SK-N-SH (cell line): Measurements from ENCODE around the gene CHFR. TPM values are rescaled to one million over a fixed set of nuclear protein-coding genes. Genes with fewer than 3 reads are reported as not detected.

Experiments used
- CTCF ChIA-PET: fragments of 300-600, 350-600 bp; formaldehyde crosslinking; extraction: SDS; loops from one replicate; lab custom pipeline; 2021; lab: Yijun Ruan, JAX
- POLR2A ChIA-PET: fragments of 350-600 bp; sonication (Branson Sonifier 250); formaldehyde crosslinking; extraction: SDS; loops from one replicate; lab custom pipeline; 2020; ENCODE audit warnings: antibody characterized with exemption, inconsistent platforms; lab: Yijun Ruan, JAX
- DNase-seq: peaks from one replicate; pipeline ENCODE4 v3.0.0; 2012
- H2AFZ ChIP-seq: fragments of 200-600 bp; sonication (generic); 2 replicates; pipeline ENCODE4 v1.8.1; 2016; ENCODE audit warnings: antibody characterized with exemption, mild to moderate bottlenecking, low read depth
- H3F3A ChIP-seq: fragments of 200-600 bp; sonication (generic); replicated peaks from 2 replicates; pipeline ENCODE3; 2016; ENCODE audit warnings: antibody characterized with exemption, mild to moderate bottlenecking; ENCODE audit not compliant: insufficient read depth
- H3K27ac ChIP-seq, 2 experiments: fragments of 200-500 bp in 1 of 2; fragments of 200-600 bp in 1 of 2; sonication (Bioruptor generic) in 1 of 2; sonication (generic), shearing (Covaris generic) in 1 of 2; 2 replicates each; pipeline versions ENCODE4 v1.5.1 to v1.6.1; 2014 to 2016; ENCODE audit warnings: low read depth in 2 of 2, inconsistent platforms in 1 of 2, low read length in 1 of 2, mild to moderate bottlenecking in 1 of 2, mixed read lengths in 1 of 2
- H3K27me3 ChIP-seq: fragments of 200-600 bp; sonication (generic), shearing (Covaris generic); 2 replicates; pipeline ENCODE4 v1.6.1; 2016; ENCODE audit warnings: mixed run types; ENCODE audit not compliant: insufficient read depth
- H3K36me3 ChIP-seq, 2 experiments: fragments of 200-500 bp in 1 of 2; fragments of 200-600 bp in 1 of 2; sonication (Bioruptor generic) in 1 of 2; sonication (generic) in 1 of 2; replicated peaks in 1 of 2; 2 replicates each; pipeline versions ENCODE3 to v1.5.1; 2014 to 2016; ENCODE audit warnings: low read length in 1 of 2, mild to moderate bottlenecking in 1 of 2; ENCODE audit not compliant: insufficient read depth in 2 of 2, control insufficient read depth in 1 of 2
- H3K4me1 ChIP-seq, 2 experiments: fragments of 200-500 bp in 1 of 2; fragments of 200-600 bp in 1 of 2; sonication (Bioruptor generic) in 1 of 2; sonication (generic), shearing (Covaris generic) in 1 of 2; 2 replicates each; pipeline versions ENCODE4 v1.5.1 to v1.6.1; 2014 to 2016; ENCODE audit warnings: low read depth in 1 of 2, low read length in 1 of 2, mixed run types in 1 of 2; ENCODE audit not compliant: insufficient read depth in 2 of 2, control insufficient read depth in 1 of 2
- H3K4me2 ChIP-seq: fragments of 200-600 bp; sonication (generic), shearing (Covaris generic); 2 replicates; pipeline ENCODE4 v1.6.1; 2017; ENCODE audit warnings: mixed run types
- H3K4me3 ChIP-seq, 2 experiments: fragments of 200-500 bp in 1 of 2; fragments of 200-600 bp in 1 of 2; sonication (Bioruptor generic) in 1 of 2; sonication (generic), shearing (Covaris generic) in 1 of 2; 2 replicates each; pipeline versions ENCODE4 v1.5.1 to v1.8.1; 2014 to 2016; ENCODE audit warnings: low read depth in 2 of 2, inconsistent platforms in 1 of 2, low read length in 1 of 2, mild to moderate bottlenecking in 1 of 2, mixed read lengths in 1 of 2, moderate library complexity in 1 of 2
- H3K79me2 ChIP-seq: fragments of 200-600 bp; sonication (generic); 2 replicates; pipeline ENCODE4 v1.8.1; 2017; ENCODE audit warnings: mild to moderate bottlenecking; ENCODE audit not compliant: insufficient read depth
- H3K9ac ChIP-seq: fragments of 200-600 bp; sonication (generic); 2 replicates; pipeline ENCODE4 v1.6.1; 2017; ENCODE audit warnings: mixed run types
- H3K9me2 ChIP-seq: fragments of 200-600 bp; sonication (generic); 2 replicates; pipeline ENCODE4 v1.6.1; 2017; ENCODE audit warnings: mixed run types
- H3K9me3 ChIP-seq: fragments of 200-600 bp; sonication (generic); 2 replicates; pipeline ENCODE4 v1.6.1; 2017; ENCODE audit warnings: mixed run types, mild to moderate bottlenecking, moderate library complexity
- H4K20me1 ChIP-seq: fragments of 200-600 bp; sonication (generic); 2 replicates; pipeline ENCODE4 v1.6.1; 2017; ENCODE audit warnings: mild to moderate bottlenecking, mixed run types; ENCODE audit not compliant: insufficient read depth
- CHD2 ChIP-seq: fragments of 150-350 bp; IDR thresholded peaks from 2 replicates; pipeline ENCODE4 v1.6.1; 2018; ENCODE audit warnings: low read length; ENCODE audit not compliant: partially characterized antibody
- ELF1 ChIP-seq: IDR thresholded peaks from 2 replicates; pipeline ENCODE4 v1.4.0; 2012
- EP300 ChIP-seq, 2 experiments: IDR thresholded peaks; 2 replicates each; pipeline versions ENCODE4 v1.4.0 to v1.6.1; 2012; ENCODE audit warnings: borderline replicate concordance in 1 of 2, low read depth in 1 of 2, low read length in 1 of 2
- EZH2phosphoT487 ChIP-seq: fragments of 200-600 bp; sonication (generic); IDR thresholded peaks from 2 replicates; pipeline ENCODE4 v1.6.1; 2017; ENCODE audit warnings: low read depth, mixed run types, mild to moderate bottlenecking, antibody characterized with exemption, moderate library complexity, borderline replicate concordance
- FOSL2 ChIP-seq: IDR thresholded peaks from 2 replicates; pipeline ENCODE4 v1.4.0; 2012; ENCODE audit warnings: low read depth, mild to moderate bottlenecking, moderate library complexity, borderline replicate concordance
- GATA2 ChIP-seq: sonication (generic); formaldehyde crosslinking; IDR thresholded peaks from 2 replicates; pipeline ENCODE4 v1.5.0; 2020; ENCODE audit warnings: mild to moderate bottlenecking, missing genetic modification reagents
- JUND ChIP-seq: IDR thresholded peaks from 2 replicates; pipeline ENCODE4 v1.4.0; 2012
- MEF2A ChIP-seq: IDR thresholded peaks from 2 replicates; pipeline ENCODE4 v1.4.0; 2012; ENCODE audit warnings: low read depth, borderline replicate concordance
- MXI1 ChIP-seq: IDR thresholded peaks from 2 replicates; pipeline ENCODE4 v1.6.1; 2012; ENCODE audit warnings: mild to moderate bottlenecking, low read depth, low read length, improper control_type of control experiment
- NRF1 ChIP-seq: IDR thresholded peaks from 2 replicates; pipeline ENCODE4 v1.6.1; 2012; ENCODE audit warnings: low read depth, mild to moderate bottlenecking, low read length
- RAD21 ChIP-seq: IDR thresholded peaks from 2 replicates; pipeline ENCODE4 v1.6.1; 2012; ENCODE audit warnings: mild to moderate bottlenecking, low read length
- REST ChIP-seq: IDR thresholded peaks from 2 replicates; pipeline ENCODE4 v1.6.1; 2012; ENCODE audit warnings: mild to moderate bottlenecking, low read depth, low read length, moderate library complexity
- SMC3 ChIP-seq: IDR thresholded peaks from 2 replicates; pipeline ENCODE4 v1.6.1; 2012; ENCODE audit warnings: low read depth, low read length, improper control_type of control experiment
- TAF1 ChIP-seq: IDR thresholded peaks from 2 replicates; pipeline ENCODE4 v1.6.1; 2012; ENCODE audit warnings: low read depth, mild to moderate bottlenecking, low read length, moderate library complexity, borderline replicate concordance
- USF1 ChIP-seq: IDR thresholded peaks from 2 replicates; pipeline ENCODE4 v1.4.0; 2012; ENCODE audit warnings: low read depth, borderline replicate concordance
- USF2 ChIP-seq: fragments of 150-350 bp; IDR thresholded peaks from 2 replicates; pipeline ENCODE4 v1.6.1; 2017; ENCODE audit warnings: antibody characterized with exemption, low read length, low read depth, borderline replicate concordance
- YY1 ChIP-seq: IDR thresholded peaks from 2 replicates; pipeline ENCODE4 v1.4.0; 2012; ENCODE audit warnings: low read depth, mild to moderate bottlenecking
- WGBS: methylation state at CpG from one replicate; pipeline ENCODE4 v1.1.6; 2017; ENCODE audit warnings: low lambda C conversion rate; 5-methylcytosine and 5-hydroxymethylcytosine counted together
- polyA plus RNA-seq, 3 experiments: library from polyadenylated mRNA; depleted of rRNA; stranded (reverse); fragments of >200 nt; gene quantifications; 2 replicates each; pipeline ENCODE4 v1.2.3, GENCODE V29; 2012
- TF ChIP-seq, protein P1 (sequence below): IDR thresholded peaks from 2 replicates; pipeline ENCODE4; 2012

CHFR gene
- polyA plus RNA-seq, 1 of the 3 experiments (the other 2 are of a cell fraction), result 31.6 TPM

DNA sequence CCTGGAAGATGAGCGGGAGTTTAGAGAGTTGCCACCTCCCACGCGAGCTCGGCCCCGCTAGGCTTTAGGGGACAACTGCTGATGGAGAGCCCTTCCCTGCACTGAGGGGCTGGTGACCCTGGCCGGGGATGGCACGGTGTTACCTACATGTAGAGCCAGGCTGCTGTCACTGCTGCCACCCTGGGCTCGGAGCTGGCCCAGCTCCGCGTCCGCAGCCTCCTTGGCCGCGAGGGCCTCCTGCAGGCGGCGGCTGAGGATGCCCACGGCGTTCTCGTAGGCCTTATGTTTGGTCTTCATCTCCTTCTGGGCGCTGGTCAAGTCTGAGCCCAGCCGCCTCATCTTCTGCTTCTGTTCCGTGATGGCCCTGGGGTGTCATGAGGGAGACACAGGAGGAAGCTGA is 101.2 kb downstream of the CHFR start:
- no peak for DNase-seq
- H3K27me3 ChIP-seq, result no peaks in the 10 kb centered on the region
- H4K20me1 ChIP-seq, result peaks cover 28% of the 10 kb centered on the region
- no peaks in the 10 kb centered on the region for H3K4me1 ChIP-seq
- TF ChIP-seq MEF2A, result no peak
- no peak for TF ChIP-seq JUND
- no peak for TF ChIP-seq USF2
- TF ChIP-seq EP300 (IDR thresholded peaks at IDR 0.05; ENCODE audit: borderline replicate concordance in 1 of 2, low read depth in 1 of 2, low read length in 1 of 2), result no peak
- no peak for TF ChIP-seq YY1
- TF ChIP-seq SMC3, result no peak
- no peak for TF ChIP-seq MXI1
- no peak for TF ChIP-seq EZH2phosphoT487
- TF ChIP-seq, protein P1, sequence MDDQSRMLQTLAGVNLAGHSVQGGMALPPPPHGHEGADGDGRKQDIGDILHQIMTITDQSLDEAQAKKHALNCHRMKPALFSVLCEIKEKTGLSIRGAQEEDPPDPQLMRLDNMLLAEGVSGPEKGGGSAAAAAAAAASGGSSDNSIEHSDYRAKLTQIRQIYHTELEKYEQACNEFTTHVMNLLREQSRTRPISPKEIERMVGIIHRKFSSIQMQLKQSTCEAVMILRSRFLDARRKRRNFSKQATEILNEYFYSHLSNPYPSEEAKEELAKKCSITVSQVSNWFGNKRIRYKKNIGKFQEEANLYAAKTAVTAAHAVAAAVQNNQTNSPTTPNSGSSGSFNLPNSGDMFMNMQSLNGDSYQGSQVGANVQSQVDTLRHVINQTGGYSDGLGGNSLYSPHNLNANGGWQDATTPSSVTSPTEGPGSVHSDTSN, result no peak
- no peak for TF ChIP-seq FOSL2
- no peak for TF ChIP-seq GATA2 (CRISPR knock-in tag)
- no peak for TF ChIP-seq USF1
- TF ChIP-seq CHD2, result no peak
- TF ChIP-seq TAF1, result no peak
- no peak for TF ChIP-seq RAD21
- no peak for TF ChIP-seq REST
- no peak for TF ChIP-seq NRF1
- TF ChIP-seq ELF1, result no peak
- no peak overlapping the region for H3K4me2 ChIP-seq
- ChIA-PET CTCF (no interaction called here), POLR2A (no interaction called here)
- H3K9me2 ChIP-seq, result no peaks in the 10 kb centered on the region
- peaks cover 9% of the 10 kb centered on the region; the same call in 1 of the 2 replicates for H3K79me2 ChIP-seq
- H2AFZ ChIP-seq, result no peak overlapping the region
- peaks cover 33 to 62% of the 10 kb centered on the region in 2 experiments for H3K36me3 ChIP-seq
- H3K9ac ChIP-seq, result no peak overlapping the region
- no peak overlapping the region for H3K4me3 ChIP-seq
- H3K27ac ChIP-seq, result no peak overlapping the region
- WGBS, result 91% methylated on average over 15 of the region's 21 CpGs
- no peaks in the 10 kb centered on the region for H3K9me3 ChIP-seq
- peaks cover 6% of the 10 kb centered on the region for H3F3A ChIP-seq
